GM12878 (cell line): ENCODE results near the gene SORCS2. TPM values are rescaled to one million over a fixed set of nuclear protein-coding genes. Genes with fewer than 3 reads are reported as not detected.

ENCODE experiments used
- ATAC-seq: fragments of 200-7000 bp; cut with Tn5 transposase; 3 replicates; pipeline ENCODE4 v1.9.1; 2020; ENCODE audit warnings: mild to moderate bottlenecking, moderate library complexity
- BruUV-seq: library from RNA; stranded (reverse); fragments of 400-500 nt; replicated peaks from 2 replicates; lab custom pipeline; 2021; lab: Mats Ljungman, UMichigan
- CTCF ChIA-PET: fragments of 300-600 bp; sonication (Branson Sonifier 250); formaldehyde crosslinking; extraction: SDS; loops from one replicate; lab custom pipeline; 2021; ENCODE audit warnings: inconsistent platforms; lab: Yijun Ruan, JAX
- POLR2A ChIA-PET: fragments of 350-600 bp; formaldehyde crosslinking; extraction: SDS; loops from one replicate; lab custom pipeline; 2021; ENCODE audit warnings: inconsistent platforms; lab: Charles Lee
- RAD21 ChIA-PET: fragments of 300-600 bp; sonication (Branson Sonifier 250); formaldehyde crosslinking; loops from one replicate; lab custom pipeline; 2023; ENCODE audit warnings: antibody characterized with exemption; ENCODE audit not compliant: unreplicated experiment; lab: Charles Lee
- SMC1A ChIA-PET: fragments of 300-600 bp; sonication (Branson Sonifier 250); formaldehyde crosslinking; loops from one replicate; lab custom pipeline; 2023; ENCODE audit not compliant: unreplicated experiment, uncharacterized antibody; lab: Charles Lee
- DNase-seq: peaks from one replicate; pipeline ENCODE4 v3.0.0-alpha.2; 2011; ENCODE audit warnings: low read depth, low spot score
- FAIRE-seq: peaks from 3 replicates; lab custom pipeline; 2011; peaks lifted over from hg19 to GRCh38; lab: Jason Lieb, UNC
- H2AFZ ChIP-seq: 2 replicates; pipeline ENCODE4 v1.6.0; 2011; ENCODE audit warnings: low read depth, low read length, control low read depth; ENCODE audit not compliant: control insufficient read depth
- H3K27ac ChIP-seq: 2 replicates; pipeline ENCODE4 v1.5.1; 2011; ENCODE audit warnings: control low read depth; ENCODE audit not compliant: control insufficient read depth, insufficient read depth
- H3K27me3 ChIP-seq, 2 experiments: replicated peaks in 1 of 2; 2 replicates each; pipeline versions ENCODE4 v1.6.0 to v1.6.1; 2011; ENCODE audit warnings: low read length in 1 of 2; ENCODE audit not compliant: control insufficient read depth in 2 of 2, insufficient read depth in 2 of 2
- H3K36me3 ChIP-seq, 2 experiments: 2 replicates each; pipeline ENCODE4 v1.5.1; 2011; ENCODE audit warnings: low read length in 1 of 2; ENCODE audit not compliant: control insufficient read depth in 2 of 2, insufficient read depth in 2 of 2
- H3K4me1 ChIP-seq: 2 replicates; pipeline ENCODE4 v1.6.1; 2011; ENCODE audit warnings: mild to moderate bottlenecking, low read length, moderate library complexity, mixed read lengths; ENCODE audit not compliant: control insufficient read depth, insufficient read depth
- H3K4me2 ChIP-seq: 2 replicates; pipeline ENCODE4 v1.6.0; 2011; ENCODE audit warnings: control low read depth; ENCODE audit not compliant: control insufficient read depth, insufficient read depth
- H3K4me3 ChIP-seq: fragments of 200-600 bp; sonication (generic); 2 replicates; pipeline ENCODE4 v1.5.1; 2016
- H3K79me2 ChIP-seq: 2 replicates; pipeline ENCODE4 v1.6.0; 2011; ENCODE audit warnings: low read length; ENCODE audit not compliant: control insufficient read depth, insufficient read depth
- H3K9ac ChIP-seq: 2 replicates; pipeline ENCODE4 v1.8.0; 2011; ENCODE audit warnings: low read length, control low read depth, mixed read lengths; ENCODE audit not compliant: control insufficient read depth, insufficient read depth
- H3K9me3 ChIP-seq: replicated peaks from 3 replicates; pipeline ENCODE4 v1.5.1; 2011; ENCODE audit warnings: mild to moderate bottlenecking, low read length; ENCODE audit not compliant: control insufficient read depth, insufficient read depth
- H4K20me1 ChIP-seq: 2 replicates; pipeline ENCODE4 v1.6.0; 2011; ENCODE audit not compliant: control insufficient read depth, insufficient read depth
- BCL3 ChIP-seq: IDR thresholded peaks from 2 replicates; pipeline ENCODE4 v1.6.1; 2011; ENCODE audit warnings: borderline replicate concordance, low read depth, mild to moderate bottlenecking, moderate library complexity, low read length; ENCODE audit not compliant: insufficient read depth, poor library complexity, severe bottlenecking
- CREB1 ChIP-seq: IDR thresholded peaks from 2 replicates; pipeline ENCODE4 v1.6.1; 2012; ENCODE audit warnings: low read depth, mild to moderate bottlenecking, inconsistent platforms
- IRF3 ChIP-seq: fragments of 450-650 bp; IDR thresholded peaks from 2 replicates; pipeline ENCODE4 v1.6.1; 2014; ENCODE audit warnings: mild to moderate bottlenecking
- KDM1A ChIP-seq: fragments of 200-600 bp; sonication (generic); IDR thresholded peaks from 2 replicates; pipeline ENCODE4 v1.6.1; 2016; ENCODE audit warnings: borderline replicate concordance
- MXI1 ChIP-seq: fragments of 150-350 bp; IDR thresholded peaks from 2 replicates; pipeline ENCODE4 v1.6.1; 2011; ENCODE audit warnings: low read depth, mild to moderate bottlenecking, inconsistent platforms, low read length, improper control_type of control experiment
- PML ChIP-seq: IDR thresholded peaks from 2 replicates; pipeline ENCODE4 v1.6.1; 2012; ENCODE audit warnings: low read length, inconsistent platforms
- RAD51 ChIP-seq: fragments of 450-650 bp; IDR thresholded peaks from 2 replicates; pipeline ENCODE4 v1.6.1; 2016; ENCODE audit warnings: moderate library complexity, mild to moderate bottlenecking, inconsistent platforms
- RBBP5 ChIP-seq: fragments of 200-600 bp; sonication (generic); conservative IDR thresholded peaks from 2 replicates; pipeline ENCODE4 v1.6.1; 2016
- RCOR1 ChIP-seq: conservative IDR thresholded peaks from 2 replicates; pipeline ENCODE4 v1.6.1; 2012; ENCODE audit warnings: low read depth, low read length, improper control_type of control experiment
- RFX5 ChIP-seq: IDR thresholded peaks from 2 replicates; pipeline ENCODE4 v1.6.1; 2011; ENCODE audit warnings: low read depth, low read length, improper control_type of control experiment
- SMC3 ChIP-seq: IDR thresholded peaks from 2 replicates; pipeline ENCODE4 v1.6.1; 2011; ENCODE audit warnings: low read length, improper control_type of control experiment, borderline replicate concordance
- SUPT20H ChIP-seq: IDR thresholded peaks from 2 replicates; pipeline ENCODE4 v1.6.1; 2011; ENCODE audit warnings: low read depth, mild to moderate bottlenecking, low read length, moderate library complexity, borderline replicate concordance; ENCODE audit not compliant: control insufficient read depth
- USF1 ChIP-seq: IDR thresholded peaks from 2 replicates; pipeline ENCODE4 v1.6.1; 2011; ENCODE audit warnings: borderline replicate concordance, low read depth, mild to moderate bottlenecking, moderate library complexity, mixed read lengths, low read length; ENCODE audit not compliant: insufficient read depth; ENCODE audit errors: extremely low read length
- ZBTB40 ChIP-seq: fragments of 450-650 bp; IDR thresholded peaks from 2 replicates; pipeline ENCODE4 v1.6.1; 2016; ENCODE audit warnings: mild to moderate bottlenecking, moderate library complexity, borderline replicate concordance
- ZNF274 ChIP-seq: IDR thresholded peaks from one replicate; pipeline ENCODE4 v1.8.0; 2011; ENCODE audit not compliant: insufficient read length, insufficient read depth
- WGBS: methylation state at CpG from one replicate; pipeline ENCODE4 v1.1.6; 2016; ENCODE audit warnings: low lambda C conversion rate; ENCODE audit not compliant: insufficient replicate concordance, insufficient coverage; ENCODE audit errors: missing lambda C conversion rate; 5-methylcytosine and 5-hydroxymethylcytosine counted together
- in situ Hi-C: fragments of 300-500 bp; cut with MboI; formaldehyde crosslinking; loops from 9 replicates; pipeline ENCODE4 v1.14.3; 2018; ENCODE audit warnings: mixed read lengths
- intact Hi-C: fragments of 100-400 bp; cut with micrococcal nuclease; formaldehyde crosslinking; loops from one replicate; pipeline ENCODE4 v1.14.2; 2022; ENCODE audit not compliant: unreplicated experiment
- polyA plus RNA-seq, 11 experiments: library from polyadenylated mRNA; depleted of rRNA in 4 of 11; unstranded in 6 of 11; stranded (reverse) in 5 of 11; fragments of >200 nt; fragmentation: Nextera tagmentation in 4 of 11; fragmentation: Illumina TruSeq in 1 of 11; extraction: Ambion mirVana in 4 of 11; extraction: Trizol in 1 of 11; gene quantifications; 1 replicate in 1 of 11; 2 replicates in 10 of 11; pipeline versions ENCODE4 v1.2.1 to v1.2.3, GENCODE V29; 2011 to 2016; ENCODE audit warnings: inconsistent platforms in 2 of 11, missing spikeins in 2 of 11, low read depth in 1 of 11
- total RNA-seq, 4 experiments: library from RNA; depleted of rRNA in 3 of 4; stranded (reverse); fragments of >200 nt in 3 of 4; fragmentation: Illumina TruSeq in 1 of 4; extraction: Trizol in 1 of 4; gene quantifications; 2 replicates each; pipeline versions ENCODE4 v1.2.1 to v1.2.3, GENCODE V29; 2013 to 2021

SORCS2 gene
- total and polyA plus RNA-seq, 10 of the 15 experiments (the other 5 are each of a cell fraction or from before 2014, with no cell fraction given) = 0.01 to 0.15 (median 0.05) TPM; not detected in 5

- no peaks in the 10 kb centered on the region for H3K36me3 ChIP-seq
- peak overlapping the region; percentile 21; the same call in 1 of the 2 replicates for H2AFZ ChIP-seq
- no peaks in the 10 kb centered on the region for H3K79me2 ChIP-seq
- in situ Hi-C loops (loop anchor here (10.0 kb wide), 1 partner anchor 1577 kb away; no protein-coding TSS in a partner anchor), intact Hi-C loops (loop anchor here (1.0 kb wide), 1 partner anchor 30 kb away; no protein-coding TSS in a partner anchor)
- peak overlapping the region; percentile 30; the same call in 1 of the 2 replicates for H3K4me3 ChIP-seq
- H3K4me2 ChIP-seq = peak overlapping the region; percentile 70
- ChIA-PET SMC1A (interaction anchor here (1.4 kb wide), 1 partner anchor 30 kb away, joined by 3 read pairs; no protein-coding TSS in a partner anchor), CTCF (no interaction called here), RAD21 (no interaction called here), POLR2A (no interaction called here)
- WGBS = 10% methylated on average over 25 of the region's 26 CpGs
- BruUV-seq = no TSS peak
- H3K9ac ChIP-seq = no peak overlapping the region
- no peaks in the 10 kb centered on the region for H3K9me3 ChIP-seq
- peaks cover 23% of the 10 kb centered on the region for H3K4me1 ChIP-seq
- peak overlapping the region; percentile 60 for H3K27ac ChIP-seq
- DNase-seq (peak; percentile 54), ATAC-seq (peak; percentile 94), FAIRE-seq (peak; percentile 89)
- peaks cover 0 to 3% of the 10 kb centered on the region in 2 experiments; a peak in 2 of 4 replicates for H3K27me3 ChIP-seq
- no peaks in the 10 kb centered on the region for H4K20me1 ChIP-seq
- TF ChIP-seq PML = peak; percentile 56; the same call in 1 of the 2 replicates
- TF ChIP-seq ZNF274 = no peak
- no peak for TF ChIP-seq RAD51
- TF ChIP-seq RFX5 = no peak
- TF ChIP-seq CREB1 = peak; percentile 72
- TF ChIP-seq SUPT20H = no peak
- TF ChIP-seq SMC3 = no peak
- TF ChIP-seq IRF3 = no peak
- TF ChIP-seq RCOR1 = no peak
- TF ChIP-seq BCL3 = peak; percentile 83
- TF ChIP-seq USF1 = no peak
- no peak for TF ChIP-seq KDM1A
- TF ChIP-seq RBBP5 = no peak
- TF ChIP-seq MXI1 = no peak
- no peak for TF ChIP-seq ZBTB40
These were observed 579.5 kb downstream of the SORCS2 start for GRCh38 chr4:7771541-7772507.
